ENCODE results near the gene FMO5.
"Not testable (repeated sequence)": the region's sequence is repeated elsewhere in the genome, so short reads cannot be mapped to it uniquely, and the experiment has no call there.

The FMO5 gene

DNA sequence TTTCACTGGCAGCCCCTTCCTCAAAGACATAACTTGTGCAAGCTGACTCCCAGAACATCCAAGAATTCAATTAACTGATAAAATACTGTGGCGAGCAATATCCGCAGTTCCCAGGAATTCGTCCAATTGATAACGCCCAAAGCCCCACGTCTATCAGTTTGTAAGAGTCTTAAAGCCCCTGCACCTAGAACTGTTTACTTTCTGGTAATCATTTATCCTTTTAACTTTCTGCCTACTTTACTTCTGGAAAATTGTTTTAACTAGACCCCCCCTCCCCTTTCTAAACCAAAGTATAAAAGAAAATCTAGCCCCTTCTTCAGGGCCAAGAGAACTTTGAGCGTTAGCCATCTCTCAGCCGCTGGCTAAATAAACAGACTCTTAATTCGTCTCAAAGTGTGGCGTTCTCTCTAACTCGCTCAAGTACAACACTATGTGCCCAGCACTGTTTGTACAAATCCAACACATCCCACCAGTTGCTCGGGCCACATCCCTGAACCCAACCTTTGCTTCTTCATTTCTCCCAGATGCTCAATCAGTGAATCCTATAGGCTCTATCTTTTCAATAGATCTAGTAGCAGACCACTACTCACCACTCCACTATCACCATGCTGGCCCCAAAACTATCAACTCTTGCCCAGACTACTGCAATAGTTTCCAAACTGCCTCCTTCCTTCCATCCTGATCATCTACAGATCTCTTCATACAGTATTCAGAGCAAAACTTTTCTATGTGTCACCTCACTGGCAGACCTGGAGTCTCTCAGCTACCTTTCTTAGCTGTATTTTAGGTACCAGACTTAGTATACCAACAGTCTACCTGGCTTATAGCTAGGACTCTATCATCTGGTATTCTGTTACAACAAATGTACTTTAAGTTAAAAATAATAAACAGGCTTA lies 14.0 kb upstream of the FMO5 start:
- DNase-seq (ENCODE audit: low spot score): no peak

DNA sequence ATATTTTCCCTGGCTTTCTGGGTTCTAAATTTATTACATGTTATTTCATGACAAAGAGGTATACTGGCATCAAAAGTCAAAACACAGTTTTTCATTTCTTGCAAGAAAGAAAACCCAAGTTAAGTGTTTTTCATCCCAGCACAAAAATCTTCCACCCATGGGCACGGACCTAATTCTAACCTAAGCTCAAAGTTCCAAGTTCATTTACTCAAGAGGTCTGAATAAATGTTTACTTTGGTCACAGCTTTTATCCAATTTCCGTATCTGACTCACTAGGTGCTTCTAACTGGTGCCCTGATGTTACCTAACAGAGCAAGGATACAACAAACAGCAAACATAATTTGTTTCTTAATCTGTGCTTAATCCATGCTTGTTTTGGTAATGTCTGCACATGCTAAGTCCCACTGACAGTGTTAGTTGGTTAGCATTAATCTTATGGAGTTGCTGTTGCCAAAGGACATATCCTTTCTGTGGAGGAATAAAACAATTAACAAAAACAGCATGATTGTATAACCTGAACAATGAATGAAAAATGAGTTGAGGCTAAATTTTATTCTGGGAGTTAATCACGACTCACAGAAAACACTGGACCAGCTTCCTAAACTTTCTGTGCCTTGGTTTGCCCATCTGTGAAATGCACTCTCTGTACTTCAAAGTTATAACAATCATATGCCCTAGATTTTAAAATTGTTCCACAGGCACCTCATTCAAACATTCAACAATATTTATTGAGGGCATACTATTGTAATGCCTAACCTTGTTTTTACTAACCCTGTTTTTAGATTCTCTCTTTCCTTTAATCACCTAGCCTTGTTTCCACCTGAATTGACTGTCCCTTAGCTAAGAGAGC lies 13.1 kb upstream of the FMO5 start:
- no peak for DNase-seq (ENCODE audit: low spot score)

DNA sequence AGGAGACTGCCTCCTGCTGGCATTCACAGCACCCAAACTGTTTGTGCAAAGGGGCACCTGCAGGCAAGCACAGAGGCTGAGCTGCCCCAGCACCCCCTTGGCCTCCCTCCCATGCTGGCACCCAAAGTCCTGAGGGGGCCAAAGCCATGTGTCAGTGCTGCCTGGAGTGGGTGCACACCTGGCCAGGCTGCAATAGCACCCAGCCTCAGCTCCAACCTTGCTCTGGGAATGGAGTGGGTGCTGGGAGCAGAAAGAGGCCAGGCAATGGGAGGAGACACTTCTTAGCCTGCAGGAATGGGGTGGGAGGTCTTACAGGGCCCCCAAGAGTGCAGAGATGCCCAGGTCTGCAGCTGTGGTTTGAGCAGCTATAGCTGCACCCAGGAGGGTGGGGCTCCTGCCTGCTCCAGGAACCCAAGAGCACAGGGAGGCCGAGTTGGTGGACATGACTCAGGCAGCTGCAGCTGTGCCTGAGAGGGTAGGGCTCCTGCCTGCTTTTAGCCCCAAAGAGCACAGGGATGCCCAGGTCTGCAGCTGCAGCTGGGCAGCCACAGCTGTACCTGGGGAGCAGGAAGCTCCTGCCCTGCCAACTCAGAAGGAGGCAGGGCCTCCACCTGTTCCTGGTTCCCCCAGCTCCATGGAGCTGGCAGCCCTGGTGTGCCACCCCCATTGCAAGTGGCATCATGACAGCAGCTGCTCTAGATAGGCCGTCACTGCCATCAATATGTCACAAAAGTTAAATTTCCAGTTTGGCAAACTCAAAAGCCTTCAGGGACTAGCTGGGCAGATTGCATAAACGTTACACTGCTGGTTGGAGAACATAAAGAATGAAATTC lies 12.0 kb upstream of the FMO5 start:
- DNase-seq (ENCODE audit: low spot score): no peak

DNA sequence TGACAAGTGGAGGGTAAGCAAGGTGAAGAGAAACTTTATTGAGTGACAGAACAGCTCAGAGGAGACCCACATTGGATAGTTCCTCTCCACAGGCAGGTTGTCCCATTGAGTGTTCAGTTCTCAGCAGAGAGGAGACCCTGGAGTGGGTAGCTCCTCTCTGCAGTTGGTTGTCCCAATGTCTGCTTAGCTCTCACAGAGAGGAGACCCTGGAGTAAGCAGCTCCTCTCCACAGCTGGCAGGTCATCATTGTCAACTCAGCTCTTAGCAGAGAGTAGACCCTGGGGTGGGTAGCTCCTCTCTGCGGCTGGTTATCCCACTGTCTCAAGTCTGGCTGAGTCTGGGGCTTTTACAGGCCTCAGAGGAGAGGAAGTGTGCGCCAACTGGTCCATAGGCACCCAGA lies 11.3 kb upstream of the FMO5 start:
- no peak for DNase-seq (ENCODE audit: low spot score)

DNA sequence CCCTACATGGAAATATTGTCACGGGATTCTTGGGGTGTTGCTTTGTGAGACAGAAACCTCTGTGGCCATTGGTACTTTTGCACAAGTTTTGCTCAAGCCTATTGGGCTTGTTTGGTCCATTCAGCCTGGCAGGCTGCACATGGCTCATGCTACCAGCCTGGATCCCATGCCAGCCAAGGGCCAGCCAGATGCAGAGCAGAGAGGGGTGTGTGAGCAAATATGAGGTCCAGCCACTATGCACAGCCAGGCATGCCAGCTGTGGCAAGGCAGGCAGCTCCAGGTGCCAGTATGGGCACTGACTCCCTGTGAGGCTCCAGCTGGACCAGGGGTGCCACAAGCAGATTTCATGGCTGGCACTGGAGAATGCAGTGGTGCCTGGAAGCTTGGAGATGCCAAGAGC lies 10.7 kb upstream of the FMO5 start:
- DNase-seq (ENCODE audit: low spot score): no peak

DNA sequence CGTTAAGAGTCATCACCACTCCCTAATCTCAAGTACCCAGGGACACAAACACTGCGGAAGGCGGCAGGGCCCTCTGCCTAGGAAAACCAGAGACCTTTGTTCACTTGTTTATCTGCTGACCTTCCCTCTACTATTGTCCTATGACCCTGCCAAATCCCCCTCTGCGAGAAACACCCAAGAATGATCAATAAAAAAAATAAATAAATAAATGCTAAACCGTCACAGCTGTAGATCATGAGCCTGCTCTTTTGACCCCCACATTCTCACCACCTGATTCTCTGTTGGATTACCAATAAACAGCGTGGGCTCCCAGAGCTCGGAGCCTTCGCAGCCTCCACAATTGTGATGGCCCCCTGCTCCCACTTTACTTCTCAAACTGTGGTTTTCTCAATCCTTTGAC lies 8.8 kb upstream of the FMO5 start:
- DNase-seq (ENCODE audit: low spot score): not testable (repeated sequence)

DNA sequence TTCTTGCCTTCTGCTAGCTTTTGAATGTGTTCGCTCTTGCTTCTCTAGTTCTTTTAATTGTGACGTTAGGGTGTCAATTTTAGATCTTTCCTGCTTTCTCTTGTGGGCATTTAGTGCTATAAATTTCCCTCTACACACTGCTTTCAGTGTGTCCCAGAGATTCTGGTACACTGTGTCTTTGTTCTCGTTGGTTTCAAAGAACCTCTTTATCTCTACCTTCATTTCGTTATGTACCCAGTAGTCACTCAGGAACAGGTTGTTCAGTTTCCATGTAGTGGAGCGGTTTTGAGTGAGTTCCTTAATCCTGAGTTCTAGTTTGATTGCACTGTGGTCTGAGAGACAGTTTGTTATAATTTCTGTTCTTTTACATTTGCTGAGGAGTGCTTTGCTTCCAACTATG lies 5.9 kb upstream of the FMO5 start:
- not testable (repeated sequence) for DNase-seq (ENCODE audit: low spot score)

DNA sequence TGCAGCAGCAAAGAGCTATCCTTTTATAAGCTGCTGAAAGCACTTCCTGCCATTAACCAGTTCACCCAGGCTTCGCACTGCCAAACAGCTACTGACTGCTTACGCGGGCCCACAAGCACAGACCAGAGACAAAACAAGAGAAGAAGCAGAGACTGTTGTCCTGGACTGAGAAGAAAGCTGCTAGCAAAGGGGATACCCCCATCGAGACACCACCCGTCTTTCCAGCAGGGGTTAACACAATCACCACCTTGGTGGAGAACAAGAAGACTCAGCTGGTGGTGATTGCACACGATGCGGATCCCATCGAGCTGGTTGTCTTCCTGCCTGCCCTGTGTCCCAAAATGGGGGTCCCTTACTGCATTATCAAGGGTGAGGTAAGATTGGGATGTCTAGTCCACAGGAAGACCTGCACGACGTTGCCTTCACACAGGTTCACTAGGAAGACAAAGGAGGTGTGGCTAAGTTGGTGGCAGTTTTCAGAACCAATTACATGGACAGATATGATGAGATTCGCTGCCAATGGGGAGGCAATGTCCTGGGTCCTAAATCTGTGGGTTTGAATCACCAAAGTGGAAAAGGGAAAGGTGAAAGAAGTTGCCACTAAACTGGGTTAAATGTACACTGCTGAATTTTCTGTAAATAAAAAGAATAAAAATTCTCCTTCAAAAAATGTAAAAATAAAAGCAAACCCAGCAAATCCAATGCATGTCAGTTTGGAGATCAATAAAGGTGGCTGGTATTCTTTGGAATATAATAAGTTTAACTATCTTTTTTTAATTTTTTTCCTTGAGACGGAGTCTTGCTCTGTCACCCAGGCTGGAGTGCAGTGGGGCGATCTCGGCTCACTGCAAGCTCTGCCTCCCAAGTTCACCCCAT lies 1.2 kb downstream of the FMO5 start:
- no peak for DNase-seq (ENCODE audit: low spot score)

DNA sequence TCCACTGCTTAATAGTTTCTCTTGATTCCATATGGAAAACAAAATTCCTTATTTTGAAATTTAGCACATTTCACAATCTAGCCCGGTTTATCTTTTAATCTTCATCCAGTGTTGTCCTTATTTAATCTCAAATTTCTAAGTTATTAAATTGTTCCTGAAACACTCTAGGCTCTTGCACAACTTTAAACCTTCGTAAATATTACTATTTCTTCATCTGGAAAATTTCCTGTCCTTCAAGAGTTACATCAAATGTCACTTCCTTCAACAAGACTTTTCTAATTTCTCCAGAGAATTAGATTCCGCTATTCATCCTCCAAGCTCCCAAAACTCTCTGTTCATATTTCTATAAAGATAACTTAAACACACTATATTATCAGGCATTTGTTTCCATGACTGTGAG lies 6.5 kb downstream of the FMO5 start:
- DNase-seq (ENCODE audit: low spot score): no peak

DNA sequence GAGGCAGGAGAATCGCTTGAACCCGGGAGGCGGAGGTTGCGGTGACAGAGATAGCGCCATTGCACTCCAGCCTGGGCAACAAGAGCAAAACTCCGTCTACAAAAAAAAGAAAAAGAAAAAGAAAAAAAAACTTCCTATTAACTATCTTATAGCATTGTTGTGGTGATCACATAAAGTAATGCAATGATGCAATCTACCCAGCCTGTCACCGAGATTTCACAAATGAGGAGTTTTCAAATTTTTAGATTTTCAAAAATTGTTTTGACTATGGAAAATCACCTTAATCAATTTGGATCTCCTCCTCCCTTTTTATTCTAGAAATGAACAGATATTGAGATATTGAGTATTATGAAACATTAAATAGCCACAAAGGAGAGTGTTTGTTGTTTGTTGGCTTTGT lies 8.0 kb downstream of the FMO5 start:
- DNase-seq (ENCODE audit: low spot score): no peak

DNA sequence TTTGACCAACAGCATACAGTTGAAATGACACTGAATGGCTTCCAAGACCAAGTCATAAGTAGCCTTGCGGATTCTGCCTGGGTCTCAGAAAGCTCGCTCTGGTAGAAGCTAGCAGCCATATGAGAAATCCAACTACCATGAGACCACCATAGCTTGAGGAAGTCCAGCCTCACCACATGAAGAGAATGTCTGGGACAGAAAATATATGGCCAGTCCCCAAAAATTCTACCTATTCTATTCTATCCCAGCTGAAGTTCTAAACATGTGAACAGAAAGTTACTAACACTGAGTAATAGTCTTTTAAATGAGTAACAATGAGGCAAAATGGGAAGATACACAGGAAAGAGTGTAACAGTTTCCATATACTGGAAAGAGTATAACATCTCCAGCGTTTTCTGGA lies 9.0 kb downstream of the FMO5 start:
- no peak for DNase-seq (ENCODE audit: low spot score)

DNA sequence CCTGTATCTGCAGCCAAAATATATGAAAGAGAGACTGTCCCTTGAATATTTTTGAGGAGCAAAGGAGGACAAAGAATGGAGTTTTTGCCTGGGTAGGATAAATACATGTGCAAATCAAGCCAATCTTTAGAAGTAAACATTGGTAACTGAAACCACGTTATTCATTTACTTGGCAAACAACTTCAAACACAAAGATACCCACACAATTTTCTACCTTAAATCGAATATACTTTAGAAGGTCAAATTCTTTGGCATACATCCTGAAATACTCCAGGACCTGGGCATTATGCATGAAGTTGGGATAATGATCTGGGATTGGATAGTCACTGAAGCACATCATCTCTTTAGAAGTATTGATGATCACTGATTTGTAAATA lies 9.6 kb downstream of the FMO5 start:
- no peak for DNase-seq (ENCODE audit: low spot score)

DNA sequence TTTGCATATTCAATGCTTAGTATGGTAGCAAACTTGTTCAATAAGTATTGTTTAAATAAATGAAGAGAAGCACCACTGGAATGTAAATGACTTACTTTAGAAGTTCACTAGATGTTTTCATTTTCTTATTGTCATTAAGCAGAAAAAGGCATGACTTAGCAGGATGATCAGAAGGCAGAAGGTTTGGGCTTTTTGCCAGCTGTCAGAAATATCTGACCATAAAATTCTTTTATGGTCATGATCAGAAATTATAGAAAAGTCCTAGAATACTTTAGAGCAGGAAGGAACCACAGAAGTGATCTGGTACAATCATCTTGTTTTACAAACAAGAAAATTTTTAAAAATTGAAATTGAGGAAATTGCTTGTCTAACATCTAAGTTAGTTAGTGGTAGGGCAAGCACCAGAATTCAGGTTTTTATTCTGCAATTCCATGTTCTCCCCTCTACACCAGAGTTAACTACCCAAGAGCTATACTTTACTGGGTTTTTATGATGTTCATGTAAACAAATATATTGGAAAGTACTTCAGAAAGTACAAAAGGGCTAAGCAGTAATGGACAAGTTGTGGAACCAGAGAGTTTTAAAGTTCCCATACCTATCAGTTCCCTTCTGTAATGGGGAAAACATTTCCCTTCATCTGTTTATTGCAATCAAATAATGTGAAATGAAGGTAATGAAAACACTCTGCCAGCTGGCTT lies 10.1 kb downstream of the FMO5 start:
- no peak for DNase-seq (ENCODE audit: low spot score)

DNA sequence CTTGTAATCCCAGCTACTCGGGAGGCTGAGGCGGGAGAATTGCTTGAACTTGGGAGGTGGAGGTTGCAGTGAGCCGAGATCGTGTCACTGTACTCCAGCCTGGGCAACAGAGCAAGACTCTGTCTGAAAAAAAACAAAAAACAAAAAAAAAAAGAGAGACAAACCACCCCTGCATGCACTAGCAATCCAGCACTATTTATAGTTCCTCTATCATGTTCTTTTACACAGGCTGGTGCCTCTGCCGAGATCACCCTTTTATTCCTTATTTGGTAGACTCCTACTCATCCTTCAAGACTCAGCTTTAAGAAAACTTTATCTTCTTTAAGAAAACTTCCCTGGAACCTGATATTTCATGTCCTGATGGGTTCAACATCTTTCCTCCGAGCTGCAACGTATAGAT lies 10.8 kb downstream of the FMO5 start:
- no peak for DNase-seq (ENCODE audit: low spot score)

DNA sequence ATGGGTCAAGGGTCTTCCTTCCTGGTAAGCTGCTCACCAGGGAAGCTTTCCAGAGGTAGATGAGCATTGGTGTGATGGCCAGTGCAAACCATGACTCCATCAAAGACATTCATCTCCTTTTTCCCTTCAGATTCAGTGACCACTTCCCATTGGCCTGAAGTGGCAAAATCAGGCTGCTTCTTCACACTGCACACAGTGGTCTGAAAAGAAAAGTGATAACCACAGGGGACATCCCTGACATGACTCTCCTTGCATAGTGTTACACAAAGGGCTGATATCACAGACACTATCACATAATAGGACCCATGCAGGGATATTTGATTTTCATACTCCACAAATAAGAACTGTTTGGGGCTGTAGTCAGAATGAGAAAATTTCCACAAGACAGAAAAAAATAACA lies 11.9 kb downstream of the FMO5 start:
- no peak for DNase-seq (ENCODE audit: low spot score)

DNA sequence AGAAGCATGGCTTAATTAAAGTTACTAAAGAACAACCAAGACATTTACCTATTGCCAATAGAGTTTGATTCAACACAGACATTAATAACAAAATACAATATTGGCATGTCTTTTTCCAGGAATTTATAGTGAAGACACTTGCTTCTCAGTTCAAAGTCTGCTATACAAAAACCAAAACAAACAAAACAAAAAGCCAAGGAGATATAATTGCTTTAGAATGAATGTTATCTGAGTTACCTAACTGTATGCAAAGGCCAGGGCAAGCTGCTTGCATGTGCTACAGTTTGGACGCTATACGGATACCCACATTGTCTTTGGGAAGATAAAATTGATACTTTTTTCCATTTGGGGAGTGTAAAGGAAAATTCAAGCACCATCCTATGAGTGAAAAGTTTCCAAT lies 13.6 kb downstream of the FMO5 start:
- DNase-seq (ENCODE audit: low spot score): no peak

DNA sequence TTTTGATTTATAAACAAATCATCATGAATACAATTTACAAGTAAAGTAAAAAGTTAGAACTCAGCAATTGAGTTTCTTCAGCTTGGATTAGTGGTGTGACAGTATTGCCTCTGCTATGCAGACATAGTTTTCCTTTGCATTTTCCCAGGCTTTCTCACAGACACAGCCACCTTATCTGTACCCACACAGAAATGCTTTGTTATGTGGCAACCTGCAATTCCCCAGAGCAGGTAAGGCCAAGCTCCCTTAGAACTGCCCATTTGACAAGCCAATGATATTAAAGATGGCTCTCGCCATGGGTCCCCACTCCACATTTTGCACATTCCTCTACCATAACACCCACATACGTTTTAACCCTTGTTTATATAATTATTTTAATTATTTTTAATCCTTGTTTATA lies 14.2 kb downstream of the FMO5 start:
- no peak for DNase-seq (ENCODE audit: low spot score)

DNA sequence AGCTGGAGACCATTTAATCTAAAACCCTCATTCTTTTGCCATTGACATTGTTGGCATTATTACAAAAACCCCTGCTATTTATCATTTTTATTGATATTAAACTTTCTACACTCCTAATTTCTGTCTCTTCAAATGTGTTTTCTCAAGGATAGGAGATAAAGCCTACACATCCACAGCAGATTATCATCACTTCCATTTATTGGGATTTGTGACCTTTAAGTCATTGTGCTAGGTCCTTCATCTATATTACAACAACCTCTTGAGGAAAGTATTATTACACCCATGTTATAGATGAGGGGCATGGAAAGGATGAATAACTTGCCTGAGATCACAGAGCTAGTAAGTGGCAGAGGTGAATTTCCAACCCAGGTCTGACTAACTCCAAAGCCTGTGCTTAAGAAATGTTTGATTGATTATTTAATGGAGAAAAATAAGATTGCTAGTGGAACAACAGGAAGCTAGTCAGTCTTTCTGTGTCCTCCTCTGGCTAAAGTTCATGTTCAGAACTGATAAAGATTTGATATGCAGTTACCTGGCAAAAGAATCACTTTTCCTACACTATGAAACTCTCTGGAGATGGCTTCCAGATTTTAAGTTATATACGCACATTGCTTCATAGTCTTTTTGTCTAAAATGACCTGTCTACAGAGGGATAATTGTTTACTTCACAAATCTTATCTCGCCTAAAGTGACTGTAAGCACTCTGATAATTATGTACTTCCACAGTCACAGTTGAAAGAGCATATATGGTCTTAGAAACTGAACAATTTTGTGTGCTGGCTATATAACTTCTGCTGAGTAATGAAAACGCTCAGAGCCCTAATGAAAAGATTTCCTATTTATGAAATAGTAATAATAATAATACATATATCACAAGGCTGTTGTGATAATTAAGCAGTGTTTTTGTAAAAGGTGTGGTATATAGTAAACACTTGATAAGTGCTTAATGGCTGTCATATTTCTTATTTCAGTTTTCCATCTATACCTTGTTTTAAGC lies 15.0 kb downstream of the FMO5 start:
- DNase-seq (ENCODE audit: low spot score): no peak

DNA sequence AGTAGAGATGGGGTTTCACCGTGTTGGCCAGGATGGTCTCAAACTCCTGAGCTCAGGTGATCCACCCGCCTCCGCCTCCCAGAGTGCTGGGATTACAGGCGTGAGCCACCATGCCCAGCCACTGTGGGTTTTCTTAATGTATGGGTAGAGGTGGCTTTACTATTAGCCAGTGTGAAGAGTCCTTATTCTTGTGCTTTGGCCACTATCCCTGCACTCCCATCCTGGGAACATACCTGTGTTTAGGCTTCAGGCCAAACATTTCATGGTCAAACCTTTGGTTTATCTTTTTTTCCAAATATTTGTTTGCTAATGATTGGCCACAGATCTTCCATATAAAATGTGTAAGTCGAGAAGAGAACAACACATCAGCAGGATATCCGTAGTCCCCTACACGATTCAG lies 16.5 kb downstream of the FMO5 start:
- no peak for DNase-seq (ENCODE audit: low spot score)

DNA sequence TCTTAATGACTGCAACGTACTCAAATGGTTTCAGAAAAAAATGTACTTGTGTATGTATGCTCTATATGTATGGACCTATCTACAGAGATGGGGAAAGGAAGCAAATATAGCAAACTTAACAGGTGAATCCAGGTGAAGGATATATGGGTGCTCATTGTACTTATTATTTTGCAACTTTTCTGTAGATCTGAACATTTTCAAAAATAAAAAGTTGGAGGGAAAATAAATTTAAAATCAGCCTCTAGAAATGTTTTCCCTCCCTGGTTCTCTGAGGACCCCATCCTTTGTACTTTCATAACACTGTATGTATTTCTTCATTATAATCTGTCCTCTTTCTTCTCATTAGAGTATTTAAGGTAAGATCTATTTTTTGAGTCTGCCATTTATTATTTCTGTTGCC lies 17.9 kb downstream of the FMO5 start:
- no peak for DNase-seq (ENCODE audit: low spot score)

Measured in germinal center (tissue), 1 donor.